ENCODE measurements around the gene ACSBG1.

- no peak for TF ChIP-seq EZH2phosphoT487 (IDR thresholded peaks at IDR 0.05; ENCODE audit: insufficient read depth, low read depth)
- TF ChIP-seq EZH2 (IDR thresholded peaks at IDR 0.05; ENCODE audit: insufficient read depth, poor library complexity, severe bottlenecking): no peak
Observed at GRCh38 chr15:78129751-78130287, 104.5 kb downstream of the ACSBG1 start.

Measured in GM23248 (cell line).